ENCODE measurements around the gene SMARCA2. TPM values are rescaled to one million over a fixed set of nuclear protein-coding genes. Genes with fewer than 3 reads are reported as not detected.

Gene SMARCA2
- total RNA-seq, 1 donor from 2014 or later = 31.6 TPM

GRCh38 chr9:1978941-1979340 lies 36.2 kb upstream of the SMARCA2 start:
- no peak for TF ChIP-seq CTCF (conservative IDR thresholded peaks at IDR 0.05; ENCODE audit: low read depth, low read length)
- H3K4me3 ChIP-seq (ENCODE audit: low read depth, low read length) = no peak overlapping the region
- peak; percentile 15 for DNase-seq (ENCODE audit: low read depth)

GRCh38 chr9:1979741-1980367 lies 35.3 kb upstream of the SMARCA2 start:
- TF ChIP-seq CTCF (conservative IDR thresholded peaks at IDR 0.05; ENCODE audit: low read depth, low read length) = no peak

GRCh38 chr9:1980387-1980786 lies 34.8 kb upstream of the SMARCA2 start:
- no peak for DNase-seq (ENCODE audit: low read depth)
- TF ChIP-seq CTCF (conservative IDR thresholded peaks at IDR 0.05; ENCODE audit: low read depth, low read length) = no peak
- H3K4me3 ChIP-seq (ENCODE audit: low read depth, low read length) = no peak overlapping the region

More at GRCh38 chr9:1979741-1980367, 35.3 kb upstream of the SMARCA2 start:
- DNase-seq (ENCODE audit: low read depth) = peak; percentile 76
- H3K4me3 ChIP-seq (ENCODE audit: low read depth, low read length) = no peak overlapping the region

GRCh38 chr9:1982074-1982473 lies 33.1 kb upstream of the SMARCA2 start:
- DNase-seq (ENCODE audit: low read depth) = no peak
- H3K4me3 ChIP-seq (ENCODE audit: low read depth, low read length) = no peak overlapping the region
- no peak for TF ChIP-seq CTCF (conservative IDR thresholded peaks at IDR 0.05; ENCODE audit: low read depth, low read length)

- TF ChIP-seq CTCF (conservative IDR thresholded peaks at IDR 0.05; ENCODE audit: low read depth, low read length) = no peak
- no peak for DNase-seq (ENCODE audit: low read depth)
- no peak overlapping the region for H3K4me3 ChIP-seq (ENCODE audit: low read depth, low read length)
Measured at GRCh38 chr9:1986341-1986740, 28.8 kb upstream of the SMARCA2 start.

GRCh38 chr9:1989500-1989899 lies 25.6 kb upstream of the SMARCA2 start:
- no peak for DNase-seq (ENCODE audit: low read depth)
- no peak overlapping the region for H3K4me3 ChIP-seq (ENCODE audit: low read depth, low read length)
- no peak for TF ChIP-seq CTCF (conservative IDR thresholded peaks at IDR 0.05; ENCODE audit: low read depth, low read length)

- H3K4me3 ChIP-seq (ENCODE audit: low read depth, low read length) = no peak overlapping the region
- TF ChIP-seq CTCF (conservative IDR thresholded peaks at IDR 0.05; ENCODE audit: low read depth, low read length) = no peak
- no peak for DNase-seq (ENCODE audit: low read depth)
Measured at GRCh38 chr9:1994180-1994579, 21.0 kb upstream of the SMARCA2 start.
